Fibroblast of mammary gland (primary cell): ENCODE results near the gene IL20RB.
A peak's percentile ranks its signal among the peaks of the same experiment; 100 is the strongest.

Source experiments
- DNase-seq: peaks from one replicate; pipeline ENCODE4 v3.0.0-alpha.2; 2010; ENCODE audit warnings: low read depth
- H3K4me3 ChIP-seq: 2 replicates; pipeline ENCODE4 v1.5.1; 2011; ENCODE audit warnings: low read depth, mild to moderate bottlenecking, low read length, moderate library complexity; ENCODE audit not compliant: control insufficient read depth
- CTCF ChIP-seq: conservative IDR thresholded peaks from 2 replicates; pipeline ENCODE4 v1.5.1; 2011; ENCODE audit warnings: low read depth, low read length, inconsistent platforms; ENCODE audit not compliant: control insufficient read depth, insufficient read depth

Gene IL20RB

DNA sequence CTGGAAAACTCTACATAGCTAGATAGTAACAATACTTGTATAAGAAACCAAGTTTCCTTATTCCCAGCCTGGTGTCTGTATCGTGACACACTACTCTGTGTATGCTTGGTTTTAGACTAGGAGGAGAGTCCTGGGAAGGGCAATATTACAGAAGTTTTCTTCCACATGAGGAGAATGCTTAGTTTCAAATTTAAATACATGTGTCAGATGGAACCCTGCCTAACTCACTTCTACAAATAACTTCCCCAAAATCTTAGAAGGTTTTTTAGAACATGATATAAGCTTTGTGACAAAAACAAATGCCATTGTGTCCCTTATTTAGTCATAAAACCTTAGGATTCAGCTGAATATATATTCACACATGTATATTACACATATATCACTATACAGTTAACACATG, 7.2 kb upstream of the IL20RB start:
- TF ChIP-seq CTCF, result no peak
- no peak for DNase-seq
- no peak overlapping the region for H3K4me3 ChIP-seq

GRCh38 chr3:136952292-136952691, 5.5 kb upstream of the IL20RB start:
- H3K4me3 ChIP-seq, result no peak overlapping the region
- DNase-seq, result peak; percentile 50
- no peak for TF ChIP-seq CTCF

DNA sequence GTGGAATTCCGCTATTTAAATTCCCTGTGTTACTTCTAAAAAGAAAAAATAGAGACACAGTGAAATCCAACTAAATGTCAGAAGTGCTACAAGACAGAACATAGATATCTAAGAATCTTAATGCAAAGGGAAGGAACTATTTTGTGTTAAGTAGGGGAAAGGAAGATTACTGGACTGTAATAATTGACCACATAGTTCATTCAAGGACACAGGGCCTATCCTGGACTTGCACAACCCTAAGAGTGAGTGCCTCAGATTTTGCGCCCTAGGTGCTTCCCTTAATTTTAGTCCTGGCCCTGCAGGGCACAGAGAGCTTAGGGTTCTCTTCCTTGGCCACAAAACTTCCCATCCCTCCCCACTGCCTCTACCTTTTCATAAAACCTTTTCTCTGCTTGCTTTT, 3.5 kb upstream of the IL20RB start:
- H3K4me3 ChIP-seq, result no peak overlapping the region
- DNase-seq, result peak; percentile 53
- TF ChIP-seq CTCF, result no peak

DNA sequence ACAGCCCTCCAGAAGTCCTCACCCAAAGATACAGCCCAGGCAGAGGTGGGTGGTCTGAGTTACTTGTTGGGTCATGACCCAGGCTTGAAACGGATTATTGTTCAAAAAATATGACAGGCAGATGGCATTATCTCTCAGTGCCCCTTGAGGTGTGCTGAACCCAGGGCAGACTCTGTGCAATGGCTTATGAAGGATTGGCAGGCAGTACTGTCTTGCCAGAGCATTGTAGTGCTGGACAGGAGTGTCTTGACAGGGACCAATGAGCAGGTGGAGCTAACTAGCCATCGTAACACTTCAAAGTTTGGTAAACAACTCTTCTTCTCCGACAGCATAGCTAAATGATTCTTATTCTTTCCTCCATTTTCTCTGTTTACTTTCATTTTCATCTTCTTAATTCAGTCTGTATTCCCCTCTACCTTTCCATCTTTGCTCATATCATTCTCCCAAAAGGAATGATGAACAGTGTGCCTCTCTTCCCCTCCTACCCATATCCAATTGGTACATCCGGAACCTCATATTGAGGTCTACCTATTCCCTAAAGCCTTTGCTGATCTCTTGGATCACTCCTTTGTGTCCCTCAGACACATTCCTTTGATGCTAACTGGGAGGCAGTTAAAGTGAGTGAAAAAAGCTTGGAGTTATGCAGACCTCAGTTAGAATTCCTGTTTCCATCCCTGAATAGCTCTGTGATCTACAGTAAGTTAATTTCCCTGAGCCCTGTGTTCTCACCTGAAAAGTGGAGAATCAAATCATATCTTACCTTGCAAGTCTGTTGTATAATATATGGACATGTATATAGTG, 2.6 kb upstream of the IL20RB start:
- DNase-seq, result no peak
- no peak for TF ChIP-seq CTCF
- no peak overlapping the region for H3K4me3 ChIP-seq

DNA sequence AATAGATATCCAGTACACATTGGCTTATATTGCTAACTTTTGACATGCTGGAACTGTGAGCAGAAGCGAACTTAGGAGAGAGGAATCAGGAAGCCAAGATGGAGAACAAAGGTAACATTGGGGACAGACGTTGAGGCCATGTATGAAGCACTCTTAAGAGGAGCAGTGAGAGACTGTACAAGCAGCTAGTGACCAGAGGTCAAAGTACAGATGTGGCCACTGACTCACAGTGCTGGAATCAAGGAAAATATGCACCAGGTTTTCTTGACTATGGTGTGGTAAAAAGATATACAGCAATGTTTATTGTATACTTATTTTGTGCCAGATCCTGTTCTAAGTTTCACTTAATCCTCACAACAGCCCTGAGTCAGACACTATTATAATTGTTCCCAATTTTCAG, 2.0 kb upstream of the IL20RB start:
- no peak for TF ChIP-seq CTCF
- peak; percentile 93 for DNase-seq
- no peak overlapping the region for H3K4me3 ChIP-seq

DNA sequence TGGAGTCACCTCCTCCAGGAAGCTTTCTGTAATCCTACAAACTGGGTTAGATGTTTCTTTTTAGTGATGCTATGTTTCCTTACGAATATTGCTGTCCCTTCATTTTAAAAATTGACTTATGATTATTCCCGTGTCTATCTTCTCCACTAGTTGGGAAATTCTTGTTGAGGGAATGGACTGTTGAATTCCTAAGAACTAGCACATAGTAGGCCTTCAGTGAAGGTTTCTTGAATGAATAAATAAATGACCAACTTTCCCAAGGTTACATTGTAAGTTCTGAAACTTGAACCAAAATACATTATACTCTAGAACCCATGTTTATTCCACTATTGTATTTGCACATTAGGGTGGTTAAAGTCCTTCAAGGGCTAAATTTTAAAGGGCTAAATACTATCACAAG, 812 bp upstream of the IL20RB start:
- TF ChIP-seq CTCF, result no peak
- DNase-seq, result no peak
- no peak overlapping the region for H3K4me3 ChIP-seq
